MM.1S (cell line): Measurements from ENCODE around the gene BRD3OS.

Experiments
- DNase-seq: peaks from one replicate; pipeline ENCODE4 v3.0.0-alpha.2; 2015
- H2AFZ ChIP-seq: fragments of 300-600 bp; sonication (generic); 2 replicates; pipeline ENCODE4 v1.6.0; 2016; ENCODE audit warnings: antibody characterized with exemption, low read length
- H3F3A ChIP-seq: fragments of 300-600 bp; sonication (generic); 2 replicates; pipeline ENCODE4 v1.6.1; 2016; ENCODE audit warnings: mild to moderate bottlenecking, antibody characterized with exemption, low read length, moderate library complexity, mixed read lengths; ENCODE audit not compliant: insufficient read depth
- H3K27ac ChIP-seq: fragments of 300-600 bp; sonication (generic); 2 replicates; pipeline ENCODE4 v1.5.1; 2016; ENCODE audit warnings: mild to moderate bottlenecking, low read length
- H3K27me3 ChIP-seq: fragments of 300-600 bp; sonication (generic); replicated peaks from 2 replicates; pipeline ENCODE4 v1.6.0; 2016; ENCODE audit warnings: low read length; ENCODE audit not compliant: insufficient read depth
- H3K36me3 ChIP-seq: fragments of 300-600 bp; sonication (generic); replicated peaks from 2 replicates; pipeline ENCODE4 v1.6.1; 2016; ENCODE audit warnings: mild to moderate bottlenecking, low read length, mixed read lengths; ENCODE audit not compliant: insufficient read depth
- H3K4me1 ChIP-seq: fragments of 300-600 bp; sonication (generic); 2 replicates; pipeline ENCODE4 v1.6.1; 2016; ENCODE audit warnings: low read length, mixed read lengths
- H3K4me2 ChIP-seq: fragments of 300-600 bp; sonication (generic); 2 replicates; pipeline ENCODE4 v1.6.0; 2016; ENCODE audit warnings: low read depth, low read length
- H3K4me3 ChIP-seq: fragments of 300-600 bp; sonication (generic); 2 replicates; pipeline ENCODE4 v1.5.1; 2016; ENCODE audit warnings: low read length, mixed read lengths
- H3K79me2 ChIP-seq: fragments of 300-600 bp; sonication (generic); 2 replicates; pipeline ENCODE4 v1.6.1; 2016; ENCODE audit warnings: mixed run types, low read length, mixed read lengths
- H3K9ac ChIP-seq: fragments of 300-600 bp; sonication (generic); 2 replicates; pipeline ENCODE4 v1.6.1; 2016; ENCODE audit warnings: low read length, mixed read lengths
- H3K9me2 ChIP-seq: fragments of 300-600 bp; sonication (generic); replicated peaks from 2 replicates; pipeline ENCODE4 v1.6.1; 2016; ENCODE audit warnings: mild to moderate bottlenecking, low read length, mixed read lengths; ENCODE audit not compliant: insufficient read depth
- H3K9me3 ChIP-seq: fragments of 300-600 bp; sonication (generic); replicated peaks from 2 replicates; pipeline ENCODE4 v1.6.1; 2016; ENCODE audit warnings: mild to moderate bottlenecking, low read length, mixed read lengths; ENCODE audit not compliant: insufficient read depth
- H4K20me1 ChIP-seq: fragments of 300-600 bp; sonication (generic); 2 replicates; pipeline ENCODE4 v1.6.1; 2016; ENCODE audit warnings: mild to moderate bottlenecking, low read length, moderate library complexity, mixed read lengths; ENCODE audit not compliant: insufficient read depth
- EZH2 ChIP-seq: fragments of 300-600 bp; sonication (generic); optimal IDR thresholded peaks from 2 replicates; pipeline ENCODE3; 2017; ENCODE audit warnings: low read depth, mild to moderate bottlenecking, antibody characterized with exemption, low read length, mixed read lengths
- EZH2phosphoT487 ChIP-seq: fragments of 300-600 bp; sonication (generic); IDR thresholded peaks from 2 replicates; pipeline ENCODE4 v1.6.1; 2018; ENCODE audit warnings: antibody characterized with exemption, low read length
- TF ChIP-seq, protein P1 (sequence below): fragments of 300-600 bp; sonication (generic); IDR thresholded peaks from 2 replicates; pipeline ENCODE4 v1.5.1; 2016; ENCODE audit warnings: antibody characterized with exemption, low read length, mixed read lengths

Gene BRD3OS

DNA sequence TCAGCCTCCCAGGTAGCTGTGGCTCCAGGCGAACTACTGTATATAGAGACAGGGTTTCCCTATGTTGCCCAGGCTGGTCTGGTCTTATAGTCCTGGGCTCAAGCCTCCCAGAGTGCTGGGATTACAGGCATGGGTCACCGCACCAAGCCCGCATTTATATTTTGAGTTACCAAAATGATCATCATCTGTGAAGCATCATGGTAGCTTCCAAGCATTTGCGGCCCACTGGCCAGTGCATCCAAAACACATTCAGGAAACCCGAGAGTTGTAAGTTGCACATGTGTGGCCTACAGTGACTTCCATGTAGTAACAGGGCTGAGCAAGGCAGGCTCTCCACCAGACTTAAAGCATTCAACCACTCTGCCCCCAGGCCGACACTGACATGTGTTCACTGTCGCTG lies 2.3 kb downstream of the BRD3OS start:
- Histone ChIP-seq H3K36me3 (no peaks in the 10 kb centered on the region), H2AFZ (no peak overlapping the region), H3K4me2 (no peak overlapping the region), H3K27ac (no peak overlapping the region), H3K9ac (no peak overlapping the region), H3K9me2 (no peaks in the 10 kb centered on the region), H3K27me3 (peaks cover 13% of the 10 kb centered on the region), H3K4me1 (peaks cover 3% of the 10 kb centered on the region; the same call in 1 of the 2 replicates), H4K20me1 (no peaks in the 10 kb centered on the region), H3K9me3 (no peaks in the 10 kb centered on the region), H3K79me2 (no peaks in the 10 kb centered on the region), H3F3A (no peaks in the 10 kb centered on the region), H3K4me3 (no peak overlapping the region)
- no peak for TF ChIP-seq EZH2
- TF ChIP-seq, protein P1, sequence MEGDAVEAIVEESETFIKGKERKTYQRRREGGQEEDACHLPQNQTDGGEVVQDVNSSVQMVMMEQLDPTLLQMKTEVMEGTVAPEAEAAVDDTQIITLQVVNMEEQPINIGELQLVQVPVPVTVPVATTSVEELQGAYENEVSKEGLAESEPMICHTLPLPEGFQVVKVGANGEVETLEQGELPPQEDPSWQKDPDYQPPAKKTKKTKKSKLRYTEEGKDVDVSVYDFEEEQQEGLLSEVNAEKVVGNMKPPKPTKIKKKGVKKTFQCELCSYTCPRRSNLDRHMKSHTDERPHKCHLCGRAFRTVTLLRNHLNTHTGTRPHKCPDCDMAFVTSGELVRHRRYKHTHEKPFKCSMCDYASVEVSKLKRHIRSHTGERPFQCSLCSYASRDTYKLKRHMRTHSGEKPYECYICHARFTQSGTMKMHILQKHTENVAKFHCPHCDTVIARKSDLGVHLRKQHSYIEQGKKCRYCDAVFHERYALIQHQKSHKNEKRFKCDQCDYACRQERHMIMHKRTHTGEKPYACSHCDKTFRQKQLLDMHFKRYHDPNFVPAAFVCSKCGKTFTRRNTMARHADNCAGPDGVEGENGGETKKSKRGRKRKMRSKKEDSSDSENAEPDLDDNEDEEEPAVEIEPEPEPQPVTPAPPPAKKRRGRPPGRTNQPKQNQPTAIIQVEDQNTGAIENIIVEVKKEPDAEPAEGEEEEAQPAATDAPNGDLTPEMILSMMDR, result no peak
- no peak for TF ChIP-seq EZH2phosphoT487
- no peak for DNase-seq

DNA sequence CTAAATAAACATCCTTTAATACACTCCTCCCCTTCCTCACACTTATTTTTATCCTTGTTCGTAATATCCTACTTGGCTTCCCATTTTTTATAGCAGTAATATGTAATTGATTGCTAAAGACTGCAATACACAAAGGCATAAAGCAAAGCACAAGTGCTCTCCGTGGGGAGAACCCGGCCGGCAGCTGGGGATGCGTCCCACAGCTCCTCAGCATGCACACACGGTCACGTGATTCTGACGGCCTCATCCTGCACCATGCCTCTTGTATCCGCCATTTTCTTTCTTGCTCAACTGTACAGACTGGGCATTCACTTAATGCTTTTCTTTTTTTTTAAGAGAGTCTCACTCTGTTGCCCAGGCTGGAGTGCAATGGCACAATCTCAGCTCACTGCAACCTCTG lies 2.8 kb downstream of the BRD3OS start:
- Histone ChIP-seq H3K9me3 (no peaks in the 10 kb centered on the region), H3K27me3 (peaks cover 8% of the 10 kb centered on the region), H3K9me2 (no peaks in the 10 kb centered on the region), H4K20me1 (no peaks in the 10 kb centered on the region), H3K4me1 (peaks cover 3% of the 10 kb centered on the region; the same call in 1 of the 2 replicates), H2AFZ (no peak overlapping the region), H3K27ac (no peak overlapping the region), H3K4me3 (no peak overlapping the region), H3K9ac (no peak overlapping the region), H3K36me3 (no peaks in the 10 kb centered on the region), H3F3A (no peaks in the 10 kb centered on the region), H3K79me2 (no peaks in the 10 kb centered on the region), H3K4me2 (no peak overlapping the region)
- no peak for DNase-seq
- TF ChIP-seq, protein P1, result no peak
- TF ChIP-seq EZH2phosphoT487 (no peak), EZH2 (no peak)

DNA sequence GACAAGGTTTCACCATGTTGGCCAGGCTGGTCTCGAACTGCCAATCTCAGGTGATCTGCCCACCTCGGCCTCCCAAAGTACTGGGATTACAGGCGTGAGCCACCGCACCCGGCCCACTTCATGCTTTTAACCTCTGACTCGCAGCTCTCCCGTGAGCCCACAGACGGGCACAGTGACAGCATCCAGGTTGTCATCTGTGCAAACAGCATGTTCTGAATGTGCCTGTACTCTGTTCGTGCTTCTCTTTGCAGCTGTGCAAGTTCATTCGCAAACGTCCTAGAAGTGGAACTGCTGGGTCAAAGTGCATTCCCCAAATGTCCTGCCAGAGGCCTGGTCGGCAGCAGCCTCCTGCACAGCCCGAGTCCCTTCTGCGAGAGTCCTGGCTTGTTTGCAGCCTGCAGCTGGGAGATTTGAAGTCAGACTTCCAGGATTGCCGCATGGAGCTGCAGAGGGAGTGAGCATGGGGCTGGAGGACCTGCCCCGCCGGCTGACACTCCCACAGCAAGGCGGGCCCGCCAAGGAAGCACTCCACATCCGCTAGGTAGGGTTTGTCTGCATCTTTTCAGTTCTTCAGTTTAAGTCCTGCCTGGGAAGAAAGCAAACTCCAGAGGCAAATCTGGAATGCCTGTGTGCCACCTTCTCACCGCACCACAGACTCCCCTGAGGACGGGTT lies 3.4 kb downstream of the BRD3OS start:
- no peaks in the 10 kb centered on the region for H3K36me3 ChIP-seq
- peaks cover 1% of the 10 kb centered on the region; the same call in 1 of the 2 replicates for H3K27me3 ChIP-seq
- no peaks in the 10 kb centered on the region for H3K9me3 ChIP-seq
- H3F3A ChIP-seq, result no peaks in the 10 kb centered on the region
- no peaks in the 10 kb centered on the region for H3K9me2 ChIP-seq
- TF ChIP-seq EZH2phosphoT487 (no peak), EZH2 (no peak)
- TF ChIP-seq, protein P1, result no peak
- H3K79me2 ChIP-seq, result no peaks in the 10 kb centered on the region
- no peaks in the 10 kb centered on the region for H4K20me1 ChIP-seq
- H2AFZ ChIP-seq, result no peak overlapping the region
- no peak overlapping the region for H3K27ac ChIP-seq
- no peak overlapping the region for H3K4me2 ChIP-seq
- H3K4me3 ChIP-seq, result no peak overlapping the region
- no peak for DNase-seq
- H3K4me1 ChIP-seq, result peaks cover 3% of the 10 kb centered on the region; the same call in 1 of the 2 replicates
- H3K9ac ChIP-seq, result no peak overlapping the region
